Measurements from ENCODE around the gene GPR50. TPM values are rescaled to one million over a fixed set of nuclear protein-coding genes. Genes with fewer than 3 reads are reported as not detected.

The GPR50 gene
- total and polyA plus RNA-seq, 2 of the 13 experiments (the other 11 are each of a cell fraction or from before 2014, with no cell fraction given) = not detected

DNA sequence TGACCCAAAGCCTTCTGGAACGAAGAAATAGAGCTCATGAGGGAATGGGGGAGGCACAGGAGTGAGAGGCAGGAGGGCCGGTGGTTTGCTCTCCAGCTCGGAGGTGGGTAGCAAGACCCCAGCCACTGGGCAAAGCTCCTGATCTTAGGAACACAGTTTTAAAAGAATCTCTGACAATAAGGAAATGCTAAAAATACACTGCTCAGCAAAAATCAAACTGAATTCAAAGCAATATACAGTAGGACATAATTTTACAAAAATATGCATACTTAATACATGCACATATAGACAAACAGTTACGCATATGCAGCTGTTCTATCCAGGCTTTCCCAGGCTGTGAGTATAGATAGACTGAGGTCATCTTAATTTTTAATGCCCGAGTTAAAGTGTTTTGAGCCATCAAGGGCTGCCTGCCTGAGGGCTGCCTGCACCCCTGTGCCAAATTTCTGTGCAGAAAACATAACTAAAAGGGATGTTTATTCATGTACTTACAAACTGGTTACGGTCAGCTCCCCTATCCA, 6.9 kb downstream of the GPR50 start:
- intact Hi-C loops (cut with micrococcal nuclease; ENCODE audit: unreplicated experiment) = no loop called here
- no TSS peak for BruUV-seq (replicated peaks)
- Histone ChIP-seq H3K9ac (ENCODE audit: insufficient read depth, low read depth, low read length) (no peak overlapping the region), H3K36me3 (replicated peaks in 1 of 2; ENCODE audit: control insufficient read depth in 1 of 2, insufficient read depth in 2 of 2, low read length in 2 of 2) (no peaks in the 10 kb centered on the region), H3K4me3 (replicated peaks in 1 of 3; ENCODE audit: insufficient read depth in 1 of 3, low read depth in 2 of 3, low read length in 3 of 3) (no peak overlapping the region), H4K20me1 (ENCODE audit: insufficient read depth, low read length) (no peaks in the 10 kb centered on the region), H3K79me2 (ENCODE audit: insufficient read depth, low read length) (no peaks in the 10 kb centered on the region), H3K4me1 (ENCODE audit: insufficient read depth, low read length) (no peaks in the 10 kb centered on the region), H3K9me3 (ENCODE audit: low read length) (no peaks in the 10 kb centered on the region), H3K4me2 (ENCODE audit: low read depth, low read length) (no peak overlapping the region), H3K27ac (ENCODE audit: extremely low read length, insufficient read depth, low read length) (no peak overlapping the region), H3K27me3 (ENCODE audit: control insufficient read depth in 1 of 2, insufficient read depth in 2 of 2, low read length in 2 of 2) (no peaks in the 10 kb centered on the region; a peak in 2 of 5 replicates), H2AFZ (ENCODE audit: low read length) (no peak overlapping the region)
- in situ Hi-C loops (cut with HindIII; ENCODE audit: extremely low pct_ligation_motif_present, low pct_unique_long_range_greater_than_20kb) = no loop called here
- ChIA-PET CTCF (ENCODE audit: low intra/inter-chr PET ratio, low total read pairs) (no interaction called here), POLR2A (no interaction called here)
- no peak for TF ChIP-seq ZNF570 (CRISPR knock-in tag; IDR thresholded peaks at IDR 0.05; ENCODE audit: borderline replicate concordance)
- TF ChIP-seq SIN3B (IDR thresholded peaks at IDR 0.05; ENCODE audit: low read length) = no peak
- no peak for TF ChIP-seq CHD4 (IDR thresholded peaks at IDR 0.05; ENCODE audit: borderline replicate concordance, low read length)
- TF ChIP-seq MAFK (conservative IDR thresholded peaks at IDR 0.05 in 1 of 2, IDR thresholded peaks at IDR 0.05 in 1 of 2; ENCODE audit: low read length in 2 of 2) = peak in 1 of 2 experiments; percentile 57; a peak in 2 of 4 replicates
- ATAC-seq (no peak), DNase-seq (ENCODE audit: low spot score) (no peak), FAIRE-seq (no peak)
- 5% methylated on average over 4 of the region's 6 CpGs for WGBS (ENCODE audit: low lambda C conversion rate)

DNA sequence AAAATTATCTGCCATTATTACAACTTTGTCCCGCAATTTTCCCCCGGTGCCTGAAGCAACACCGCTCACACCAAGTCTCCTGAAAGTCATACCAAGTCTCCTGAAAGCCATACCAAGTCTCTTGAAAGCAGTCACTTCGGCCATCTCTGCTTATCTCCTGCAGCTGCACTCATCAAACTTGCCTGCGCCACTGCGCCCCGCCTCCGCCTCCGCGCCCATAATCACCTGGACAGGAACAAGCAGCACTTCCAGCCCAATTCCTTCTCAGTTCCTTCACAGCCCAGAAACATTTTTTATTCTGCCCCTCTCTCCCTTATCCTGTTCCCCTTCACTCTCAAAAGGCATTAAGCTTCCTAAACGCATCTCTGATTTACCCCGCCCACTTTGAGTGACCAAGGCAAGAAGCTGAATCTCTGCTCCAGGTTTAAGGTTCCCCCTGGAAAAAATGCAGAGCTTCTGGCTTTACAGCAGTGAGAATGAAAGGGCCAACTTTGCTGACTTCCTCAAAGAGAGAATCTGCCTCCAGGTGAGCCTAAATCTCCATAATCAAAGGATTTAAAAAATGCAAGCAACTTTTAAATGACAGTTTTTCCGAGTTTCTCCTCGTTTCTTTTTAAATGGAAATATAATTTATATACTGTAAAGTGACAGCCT, 7.7 kb downstream of the GPR50 start:
- ATAC-seq (no peak), DNase-seq (ENCODE audit: low spot score) (no peak), FAIRE-seq (no peak)
- no peaks in the 10 kb centered on the region for H3K79me2 ChIP-seq (ENCODE audit: insufficient read depth, low read length)
- ChIA-PET CTCF (ENCODE audit: low intra/inter-chr PET ratio, low total read pairs) (no interaction called here), POLR2A (no interaction called here)
- in situ Hi-C loops (cut with HindIII; ENCODE audit: extremely low pct_ligation_motif_present, low pct_unique_long_range_greater_than_20kb) (no loop called here), intact Hi-C loops (cut with micrococcal nuclease; ENCODE audit: unreplicated experiment) (no loop called here)
- WGBS (ENCODE audit: low lambda C conversion rate) = 56% methylated on average over 11 of the region's 14 CpGs
- H3K4me1 ChIP-seq (ENCODE audit: insufficient read depth, low read length) = no peaks in the 10 kb centered on the region
- no peak overlapping the region for H3K4me2 ChIP-seq (ENCODE audit: low read depth, low read length)
- no peak overlapping the region for H3K9ac ChIP-seq (ENCODE audit: insufficient read depth, low read depth, low read length)
- no TSS peak for BruUV-seq (replicated peaks)
- no peaks in the 10 kb centered on the region; a peak in 2 of 5 replicates for H3K27me3 ChIP-seq (ENCODE audit: control insufficient read depth in 1 of 2, insufficient read depth in 2 of 2, low read length in 2 of 2)
- H3K36me3 ChIP-seq (replicated peaks in 1 of 2; ENCODE audit: control insufficient read depth in 1 of 2, insufficient read depth in 2 of 2, low read length in 2 of 2) = no peaks in the 10 kb centered on the region
- no peak overlapping the region for H2AFZ ChIP-seq (ENCODE audit: low read length)
- no peak overlapping the region for H3K4me3 ChIP-seq (replicated peaks in 1 of 3; ENCODE audit: insufficient read depth in 1 of 3, low read depth in 2 of 3, low read length in 3 of 3)
- H4K20me1 ChIP-seq (ENCODE audit: insufficient read depth, low read length) = no peaks in the 10 kb centered on the region
- H3K9me3 ChIP-seq (ENCODE audit: low read length) = no peaks in the 10 kb centered on the region
- H3K27ac ChIP-seq (ENCODE audit: extremely low read length, insufficient read depth, low read length) = no peak overlapping the region
- TF ChIP-seq, protein P1, sequence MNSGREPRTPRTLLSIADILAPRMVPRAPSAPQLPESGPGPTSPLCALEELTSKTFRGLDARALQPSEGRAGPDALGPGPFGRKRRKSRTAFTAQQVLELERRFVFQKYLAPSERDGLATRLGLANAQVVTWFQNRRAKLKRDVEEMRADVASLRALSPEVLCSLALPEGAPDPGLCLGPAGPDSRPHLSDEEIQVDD (CRISPR knock-in tag; IDR thresholded peaks at IDR 0.05; ENCODE audit: borderline replicate concordance) = no peak
- TF ChIP-seq ZNF672 (CRISPR knock-in tag; IDR thresholded peaks at IDR 0.05) (no peak), GZF1 (CRISPR knock-in tag; IDR thresholded peaks at IDR 0.05) (no peak), ZEB1 (IDR thresholded peaks at IDR 0.05; ENCODE audit: insufficient replicate concordance, low read depth) (no peak), ARNTL (CRISPR knock-in tag; IDR thresholded peaks at IDR 0.05) (no peak)
- TF ChIP-seq, protein P2, sequence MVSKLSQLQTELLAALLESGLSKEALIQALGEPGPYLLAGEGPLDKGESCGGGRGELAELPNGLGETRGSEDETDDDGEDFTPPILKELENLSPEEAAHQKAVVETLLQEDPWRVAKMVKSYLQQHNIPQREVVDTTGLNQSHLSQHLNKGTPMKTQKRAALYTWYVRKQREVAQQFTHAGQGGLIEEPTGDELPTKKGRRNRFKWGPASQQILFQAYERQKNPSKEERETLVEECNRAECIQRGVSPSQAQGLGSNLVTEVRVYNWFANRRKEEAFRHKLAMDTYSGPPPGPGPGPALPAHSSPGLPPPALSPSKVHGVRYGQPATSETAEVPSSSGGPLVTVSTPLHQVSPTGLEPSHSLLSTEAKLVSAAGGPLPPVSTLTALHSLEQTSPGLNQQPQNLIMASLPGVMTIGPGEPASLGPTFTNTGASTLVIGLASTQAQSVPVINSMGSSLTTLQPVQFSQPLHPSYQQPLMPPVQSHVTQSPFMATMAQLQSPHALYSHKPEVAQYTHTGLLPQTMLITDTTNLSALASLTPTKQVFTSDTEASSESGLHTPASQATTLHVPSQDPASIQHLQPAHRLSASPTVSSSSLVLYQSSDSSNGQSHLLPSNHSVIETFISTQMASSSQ (IDR thresholded peaks at IDR 0.05; ENCODE audit: low read depth) = no peak
- TF ChIP-seq, protein P2 (CRISPR knock-in tag; IDR thresholded peaks at IDR 0.05; ENCODE audit: borderline replicate concordance) = no peak
